PFSK-1 (cell line): ENCODE data around the gene BCAP31.

Experiments
- FOXP2 ChIP-seq: optimal IDR thresholded peaks from 2 replicates; pipeline ENCODE3; 2011; ENCODE audit warnings: borderline replicate concordance, control low read depth, inconsistent platforms; ENCODE audit not compliant: insufficient read depth; ENCODE audit errors: extremely low read length, extremely low read depth
- POLR2AphosphoS5 ChIP-seq: IDR thresholded peaks from 2 replicates; pipeline ENCODE4 v1.6.1; 2012; ENCODE audit warnings: low read depth, mild to moderate bottlenecking, control low read depth, low read length, moderate library complexity
- REST ChIP-seq, 2 experiments: IDR thresholded peaks; 2 replicates each; pipeline versions ENCODE4 v1.6.1 to v1.8.0; 2011 to 2012; ENCODE audit warnings: low read depth in 2 of 2, low read length in 2 of 2, control low read depth in 1 of 2, inconsistent platforms in 1 of 2, mild to moderate bottlenecking in 1 of 2, moderate library complexity in 1 of 2; ENCODE audit not compliant: insufficient read depth in 1 of 2
- SIN3A ChIP-seq: IDR thresholded peaks from 2 replicates; pipeline ENCODE4 v1.6.1; 2012; ENCODE audit warnings: mild to moderate bottlenecking, low read length, moderate library complexity, borderline replicate concordance; ENCODE audit not compliant: insufficient read depth
- TAF1 ChIP-seq: IDR thresholded peaks from 2 replicates; pipeline ENCODE4 v1.6.1; 2012; ENCODE audit warnings: low read length, control low read depth, borderline replicate concordance; ENCODE audit not compliant: insufficient read depth

The BCAP31 gene

GRCh38 chrX:153665726-153666306 lies 58.4 kb downstream of the BCAP31 start:
- TF ChIP-seq POLR2AphosphoS5 (no peak), FOXP2 (no peak), SIN3A (no peak), TAF1 (no peak), REST (IDR thresholded peaks at IDR 0.05; ENCODE audit: insufficient read depth in 1 of 2, low read depth in 2 of 2, low read length in 2 of 2) (no peak)

DNA sequence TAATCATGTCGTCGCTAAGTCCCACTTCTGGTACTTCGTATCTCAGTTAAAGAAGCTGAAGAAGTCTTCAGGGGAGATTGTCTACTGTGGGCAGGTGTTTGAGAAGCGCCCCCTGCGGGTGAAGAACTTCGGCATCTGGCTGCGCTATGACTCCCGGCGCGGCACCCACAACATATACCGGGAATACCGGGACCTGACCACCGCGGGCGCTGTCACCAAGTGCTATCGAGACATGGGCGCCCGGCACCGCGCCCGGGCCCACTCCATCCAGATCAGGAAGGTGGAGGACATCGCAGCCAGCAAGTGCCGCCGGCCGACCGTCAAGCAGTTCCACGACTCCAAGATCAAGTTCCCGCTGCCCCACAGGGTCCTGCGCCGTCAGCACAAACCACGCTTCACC lies 61.9 kb downstream of the BCAP31 start:
- TF ChIP-seq REST (IDR thresholded peaks at IDR 0.05; ENCODE audit: insufficient read depth in 1 of 2, low read depth in 2 of 2, low read length in 2 of 2) (no peak), FOXP2 (no peak), SIN3A (no peak), TAF1 (no peak), POLR2AphosphoS5 (no peak)

DNA sequence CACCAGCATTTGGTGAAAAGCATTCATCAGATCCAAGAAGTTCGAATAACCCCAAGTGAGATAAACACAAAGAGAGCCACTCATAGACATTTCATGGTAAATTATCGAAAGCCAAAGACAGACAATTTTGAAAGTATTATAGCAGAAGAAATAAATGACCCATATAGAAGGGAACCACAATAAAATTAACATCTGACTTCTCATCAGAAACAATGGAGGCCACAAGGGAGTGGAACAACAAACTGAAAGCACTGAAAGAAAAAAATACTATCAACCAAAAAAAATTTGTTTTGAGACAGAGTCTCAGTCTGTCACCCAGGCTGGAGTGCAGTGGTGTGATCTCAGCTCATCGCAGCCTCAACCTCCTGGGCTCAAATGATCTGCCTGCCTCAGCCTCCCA lies 64.9 kb downstream of the BCAP31 start:
- no peak for TF ChIP-seq SIN3A
- no peak for TF ChIP-seq FOXP2
- TF ChIP-seq REST (IDR thresholded peaks at IDR 0.05; ENCODE audit: insufficient read depth in 1 of 2, low read depth in 2 of 2, low read length in 2 of 2), result no peak
- TF ChIP-seq POLR2AphosphoS5, result no peak
- TF ChIP-seq TAF1, result no peak

DNA sequence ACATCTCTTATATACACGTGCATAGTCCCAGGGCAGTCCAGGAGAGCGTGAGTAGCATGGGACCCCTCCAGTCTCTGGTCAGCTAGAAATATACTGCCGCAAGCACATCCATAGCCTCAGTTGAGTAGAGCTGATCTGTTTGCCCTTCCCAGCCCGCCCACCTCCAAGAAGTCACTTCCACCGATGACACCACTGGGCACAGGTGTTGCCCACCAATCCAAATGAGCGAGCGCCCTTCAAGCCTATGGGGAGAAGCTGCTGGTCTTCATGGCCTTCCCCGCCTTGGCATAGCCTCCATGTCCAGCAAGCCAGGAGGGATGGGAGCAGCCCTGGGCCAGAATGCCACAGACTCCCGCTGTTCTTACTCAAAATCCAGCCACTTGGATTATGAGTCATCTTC lies 67.0 kb downstream of the BCAP31 start:
- TF ChIP-seq TAF1, result no peak
- no peak for TF ChIP-seq SIN3A
- no peak for TF ChIP-seq POLR2AphosphoS5
- TF ChIP-seq FOXP2, result no peak
- no peak for TF ChIP-seq REST (IDR thresholded peaks at IDR 0.05; ENCODE audit: insufficient read depth in 1 of 2, low read depth in 2 of 2, low read length in 2 of 2)
